Spleen (tissue), 11 donors: Measurements from ENCODE around the gene CLSTN3. TPM values are rescaled to one million over a fixed set of nuclear protein-coding genes. Genes with fewer than 3 reads are reported as not detected.

ENCODE experiments used
- DNase-seq: peaks from one replicate; pipeline ENCODE4 v3.0.0-alpha.2; 2020
- H3K27ac ChIP-seq, 8 donors: fragments of 200-600 bp; sonication (generic) in 7 of 8; 1 replicate in 4 of 8; 2 replicates in 4 of 8; pipeline versions ENCODE4 v1.5.0 to v1.8.0; 2016 to 2021; ENCODE audit warnings: inconsistent platforms in 4 of 8, mild to moderate bottlenecking in 4 of 8, moderate library complexity in 1 of 8
- H3K27me3 ChIP-seq, 7 donors: fragments of 200-600 bp; sonication (generic) in 6 of 7; replicated peaks in 1 of 7; 1 replicate in 4 of 7; 2 replicates in 3 of 7; pipeline versions ENCODE4 v1.5.0 to v1.8.0; 2016 to 2021; ENCODE audit warnings: inconsistent platforms in 3 of 7, mild to moderate bottlenecking in 1 of 7
- H3K36me3 ChIP-seq, 6 donors: fragments of 200-600 bp; sonication (generic) in 5 of 6; 1 replicate in 4 of 6; 2 replicates in 2 of 6; pipeline versions ENCODE4 v1.5.0 to v1.8.0; 2016 to 2021; ENCODE audit warnings: inconsistent platforms in 2 of 6
- H3K4me1 ChIP-seq, 6 donors: fragments of 200-600 bp; sonication (generic) in 5 of 6; 1 replicate in 3 of 6; 2 replicates in 3 of 6; pipeline versions ENCODE4 v1.5.0 to v1.8.0; 2016 to 2021; ENCODE audit warnings: inconsistent platforms in 3 of 6
- H3K4me3 ChIP-seq, 8 donors: fragments of 200-600 bp; sonication (generic) in 7 of 8; 1 replicate in 4 of 8; 2 replicates in 4 of 8; pipeline versions ENCODE4 v1.5.0 to v1.8.0; 2016 to 2021; ENCODE audit warnings: inconsistent platforms in 4 of 8, mild to moderate bottlenecking in 4 of 8, moderate library complexity in 2 of 8
- H3K9me3 ChIP-seq, 8 donors: fragments of 200-600 bp; sonication (generic) in 7 of 8; 1 replicate in 4 of 8; 2 replicates in 4 of 8; pipeline versions ENCODE4 v1.5.0 to v1.8.0; 2016 to 2021; ENCODE audit warnings: inconsistent platforms in 4 of 8
- CTCF ChIP-seq, 11 experiments: fragments of 200-600 bp in 7 of 11; fragments of 450-650 bp in 4 of 11; sonication (generic) in 4 of 11; IDR thresholded peaks in 8 of 11; conservative IDR thresholded peaks in 3 of 11; 1 replicate in 7 of 11; 2 replicates in 4 of 11; pipeline versions ENCODE4 v1.4.0 to v1.8.0; 2016 to 2021; ENCODE audit warnings: antibody characterized with exemption in 11 of 11, inconsistent platforms in 4 of 11, mild to moderate bottlenecking in 1 of 11
- POLR2A ChIP-seq, 3 donors: fragments of 450-650 bp; IDR thresholded peaks; one replicate each; pipeline ENCODE4 v1.5.1; 2017; ENCODE audit warnings: antibody characterized with exemption in 3 of 3, mild to moderate bottlenecking in 1 of 3
- POLR2AphosphoS5 ChIP-seq, 3 donors: sonication (generic); formaldehyde crosslinking; IDR thresholded peaks; one replicate each; pipeline ENCODE4 v1.5.1; 2017; ENCODE audit warnings: antibody characterized with exemption in 3 of 3
- WGBS, 5 donors: extraction: QIAGEN DNeasy Blood & Tissue Kit in 3 of 5; methylation state at CpG; one replicate each; pipeline versions ENCODE4 v1.1.5 to v1.1.7; 2013 to 2018; 5-methylcytosine and 5-hydroxymethylcytosine counted together
- intact Hi-C: fragments of 100-400 bp; cut with DNase I; formaldehyde crosslinking; loops from one replicate; pipeline ENCODE4 v1.15.0; 2023; ENCODE audit warnings: low total_unique reads
- polyA plus RNA-seq, 3 donors: library from polyadenylated mRNA; stranded (reverse); fragments of 200-250 nt; gene quantifications; one replicate each; pipeline ENCODE4 v1.2.1, GENCODE V29; 2013
- total RNA-seq, 7 donors: library from RNA; depleted of rRNA in 3 of 7; stranded (reverse); fragments of >200 nt in 3 of 7; fragmentation: NEBNext Ultra II Directional in 4 of 7; extraction: Animal tissue kit (Norgen Biotek cat#: 25700) in 4 of 7; gene quantifications; one replicate each; pipeline versions ENCODE4 v1.1.0 to v1.2.1, GENCODE V29; 2016 to 2021
- donor health status: healthy with polysubstance abuse.
- donor health status: DM: no; HTN: no; CAD: no; lungs with moderate emphysema.
- donor health status: DM: no; HTN: no; CAD: no.
- donor health status: Bipolar disorder and iron deficiency.
- donor health status: healthy.
- donor health status: DM: no; HTN: no; CAD: no.
- donor health status: DM: yes; HTN: yes; CAD: no.

Gene CLSTN3
- total and polyA plus RNA-seq, 10 donors = 15.0 to 131 (median 67.7) TPM

- Histone ChIP-seq H3K4me3 (no peak overlapping the region), H3K27ac (no peak overlapping the region), H3K36me3 (peaks cover 0 to 46% (median 9%) of the 10 kb centered on the region in 6 donors), H3K27me3 (no peaks in the 10 kb centered on the region), H3K4me1 (peaks cover 10 to 36% (median 21%) of the 10 kb centered on the region in 6 donors), H3K9me3 (no peaks in the 10 kb centered on the region)
- no peak for DNase-seq
- intact Hi-C loops = no loop called here
- no peak for TF ChIP-seq CTCF (IDR thresholded peaks at IDR 0.05 in 8 of 11, conservative IDR thresholded peaks at IDR 0.05 in 3 of 11)
- TF ChIP-seq POLR2A (IDR thresholded peaks at IDR 0.05) = no peak
- no peak for TF ChIP-seq POLR2AphosphoS5 (IDR thresholded peaks at IDR 0.05)
- WGBS, 5 donors = 83 to 88% (median 87%) methylated on average over 2 of the region's 2 CpGs
These were observed 63.5 kb downstream of the CLSTN3 start for GRCh38 chr12:7193674-7194073.

DNA sequence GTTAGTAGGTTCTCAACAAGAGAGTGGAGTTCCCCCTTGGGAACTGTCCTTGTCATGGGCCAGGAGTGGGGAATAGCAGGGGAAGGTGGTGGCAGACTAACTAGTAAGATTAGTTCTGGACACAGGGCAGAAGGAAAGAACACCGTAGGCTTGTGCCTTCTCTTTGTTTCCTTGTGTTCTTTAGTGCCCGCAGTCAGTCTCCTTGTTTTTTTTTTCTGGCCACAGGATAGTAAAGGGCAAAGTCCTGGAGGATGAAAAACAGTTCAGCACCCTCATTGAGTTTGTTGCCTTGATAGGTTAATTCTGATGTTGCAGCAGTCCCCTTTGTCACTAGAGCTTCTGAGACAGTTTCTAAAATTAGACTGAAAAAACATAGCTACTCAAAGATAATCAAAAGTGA lies 67.7 kb downstream of the CLSTN3 start:
- no peaks in the 10 kb centered on the region for H3K27me3 ChIP-seq
- H3K9me3 ChIP-seq = no peaks in the 10 kb centered on the region
- no peak overlapping the region for H3K27ac ChIP-seq
- 87 to 95% (median 94%) methylated on average over 2 of the region's 2 CpGs for WGBS, 5 donors
- H3K36me3 ChIP-seq = peaks cover 3 to 63% (median 28%) of the 10 kb centered on the region in 6 donors
- no peak overlapping the region for H3K4me3 ChIP-seq
- TF ChIP-seq CTCF (IDR thresholded peaks at IDR 0.05 in 8 of 11, conservative IDR thresholded peaks at IDR 0.05 in 3 of 11) (no peak), POLR2A (IDR thresholded peaks at IDR 0.05) (no peak), POLR2AphosphoS5 (IDR thresholded peaks at IDR 0.05) (no peak)
- intact Hi-C loops = no loop called here
- no peak for DNase-seq
- no peaks in the 10 kb centered on the region for H3K4me1 ChIP-seq

DNA sequence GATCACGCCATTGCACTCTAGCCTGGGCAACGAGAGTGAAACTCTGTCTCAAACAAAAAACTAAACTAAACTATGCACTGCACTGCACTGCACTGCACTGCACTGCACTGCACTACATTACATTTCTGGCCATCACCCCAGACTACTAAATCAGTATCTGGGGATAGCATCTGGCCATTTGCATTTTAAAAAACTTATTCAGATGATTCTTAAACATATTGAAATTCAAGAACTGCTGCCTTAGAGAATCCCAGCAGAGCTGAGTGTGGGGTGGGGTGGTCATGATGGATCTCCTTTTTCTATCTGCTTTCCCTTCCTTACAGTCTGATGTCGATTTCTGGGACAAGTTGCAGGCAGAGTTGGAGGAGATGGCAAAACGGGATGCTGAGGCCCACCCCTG lies 72.9 kb downstream of the CLSTN3 start:
- Histone ChIP-seq H3K27me3 (no peaks in the 10 kb centered on the region), H3K36me3 (peaks cover 3 to 93% (median 62%) of the 10 kb centered on the region in 6 donors), H3K9me3 (no peaks in the 10 kb centered on the region), H3K27ac (no peak overlapping the region), H3K4me1 (no peaks in the 10 kb centered on the region), H3K4me3 (no peak overlapping the region)
- intact Hi-C loops = no loop called here
- WGBS, 5 donors = 86 to 98% (median 94%) methylated on average over 4 of the region's 4 CpGs
- DNase-seq = no peak
- no peak for TF ChIP-seq CTCF (IDR thresholded peaks at IDR 0.05 in 8 of 11, conservative IDR thresholded peaks at IDR 0.05 in 3 of 11)
- TF ChIP-seq POLR2A (IDR thresholded peaks at IDR 0.05) = no peak
- no peak for TF ChIP-seq POLR2AphosphoS5 (IDR thresholded peaks at IDR 0.05)

DNA sequence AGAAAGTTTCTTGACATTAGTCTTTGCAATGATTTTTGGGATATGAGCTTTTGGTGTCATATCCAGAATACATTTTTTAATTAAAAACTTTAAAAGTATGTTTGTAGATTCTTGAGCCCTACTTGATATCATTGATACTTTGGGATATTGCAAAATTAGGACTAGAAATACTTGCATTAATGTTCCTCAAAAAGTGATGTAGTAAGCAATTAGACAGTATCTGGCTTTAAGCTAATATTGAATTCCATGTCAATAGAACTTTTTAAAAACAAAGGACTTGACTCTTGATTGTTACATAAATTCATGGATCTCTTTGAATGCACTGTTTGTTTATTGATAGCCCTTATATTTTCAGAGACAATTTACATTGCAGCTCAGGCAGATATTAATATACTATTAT lies 74.9 kb downstream of the CLSTN3 start:
- H3K4me1 ChIP-seq = no peaks in the 10 kb centered on the region
- TF ChIP-seq CTCF (IDR thresholded peaks at IDR 0.05 in 8 of 11, conservative IDR thresholded peaks at IDR 0.05 in 3 of 11) (no peak), POLR2A (IDR thresholded peaks at IDR 0.05) (no peak), POLR2AphosphoS5 (IDR thresholded peaks at IDR 0.05) (no peak)
- peaks cover 5 to 96% (median 76%) of the 10 kb centered on the region in 6 donors for H3K36me3 ChIP-seq
- no peak overlapping the region for H3K4me3 ChIP-seq
- no peaks in the 10 kb centered on the region for H3K9me3 ChIP-seq
- DNase-seq = no peak
- intact Hi-C loops = no loop called here
- H3K27ac ChIP-seq = no peak overlapping the region
- H3K27me3 ChIP-seq = no peaks in the 10 kb centered on the region
